ENCODE results near the gene MRPL27.

DNA sequence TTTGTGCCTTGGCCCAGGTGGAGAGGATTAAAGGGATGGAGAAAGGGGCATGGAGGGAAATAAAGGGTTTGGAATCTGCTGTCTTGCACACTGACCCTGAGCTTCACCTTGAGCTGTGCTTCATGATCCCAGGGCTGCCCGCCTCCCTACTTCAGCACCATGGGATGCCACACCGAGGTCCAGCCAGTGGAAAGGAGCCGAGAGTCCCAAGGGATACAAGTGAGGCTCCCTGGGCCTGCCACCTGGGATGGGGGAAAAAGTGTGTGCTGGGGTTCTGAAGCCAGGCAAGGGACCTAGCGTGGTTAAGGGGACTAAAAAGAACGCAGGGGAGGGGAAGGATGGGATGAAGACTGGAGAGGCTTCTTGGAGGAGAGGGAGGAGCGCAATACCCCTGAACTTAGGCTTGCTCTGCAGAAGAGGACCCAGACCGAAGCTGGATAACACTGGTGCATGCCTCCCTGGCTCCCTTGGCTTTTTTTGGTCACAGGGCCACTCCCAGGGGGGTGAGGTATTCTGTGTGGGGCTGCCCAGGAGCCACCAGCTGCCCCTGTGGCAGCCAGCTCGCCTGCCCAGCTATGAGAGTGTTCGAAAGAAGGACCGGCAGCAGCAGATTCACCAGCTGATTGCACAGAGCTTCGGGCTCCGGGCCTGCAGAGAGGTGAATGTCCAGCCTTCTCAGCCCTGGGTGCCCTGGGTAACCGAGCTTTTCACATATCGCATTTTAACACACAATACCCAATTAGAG, 7.2 kb downstream of the MRPL27 start:
- TF ChIP-seq CTCF (IDR thresholded peaks at IDR 0.05; ENCODE audit: low read length), result no peak
- no peak for TF ChIP-seq EZH2 (IDR thresholded peaks at IDR 0.05; ENCODE audit: borderline replicate concordance, low read length)

All from OCI-LY1 (cell line).